GM19193 (cell line): ENCODE results near the gene CDH24.

Experiments
- POLR2A ChIP-seq: IDR thresholded peaks from 4 replicates; pipeline ENCODE4 v1.6.1; 2011; ENCODE audit not compliant: insufficient read depth, insufficient read length; ENCODE audit errors: extremely low read depth

Gene CDH24

GRCh38 chr14:23058654-23059504 lies 1.6 kb upstream of the CDH24 start:
- TF ChIP-seq POLR2A: no peak

DNA sequence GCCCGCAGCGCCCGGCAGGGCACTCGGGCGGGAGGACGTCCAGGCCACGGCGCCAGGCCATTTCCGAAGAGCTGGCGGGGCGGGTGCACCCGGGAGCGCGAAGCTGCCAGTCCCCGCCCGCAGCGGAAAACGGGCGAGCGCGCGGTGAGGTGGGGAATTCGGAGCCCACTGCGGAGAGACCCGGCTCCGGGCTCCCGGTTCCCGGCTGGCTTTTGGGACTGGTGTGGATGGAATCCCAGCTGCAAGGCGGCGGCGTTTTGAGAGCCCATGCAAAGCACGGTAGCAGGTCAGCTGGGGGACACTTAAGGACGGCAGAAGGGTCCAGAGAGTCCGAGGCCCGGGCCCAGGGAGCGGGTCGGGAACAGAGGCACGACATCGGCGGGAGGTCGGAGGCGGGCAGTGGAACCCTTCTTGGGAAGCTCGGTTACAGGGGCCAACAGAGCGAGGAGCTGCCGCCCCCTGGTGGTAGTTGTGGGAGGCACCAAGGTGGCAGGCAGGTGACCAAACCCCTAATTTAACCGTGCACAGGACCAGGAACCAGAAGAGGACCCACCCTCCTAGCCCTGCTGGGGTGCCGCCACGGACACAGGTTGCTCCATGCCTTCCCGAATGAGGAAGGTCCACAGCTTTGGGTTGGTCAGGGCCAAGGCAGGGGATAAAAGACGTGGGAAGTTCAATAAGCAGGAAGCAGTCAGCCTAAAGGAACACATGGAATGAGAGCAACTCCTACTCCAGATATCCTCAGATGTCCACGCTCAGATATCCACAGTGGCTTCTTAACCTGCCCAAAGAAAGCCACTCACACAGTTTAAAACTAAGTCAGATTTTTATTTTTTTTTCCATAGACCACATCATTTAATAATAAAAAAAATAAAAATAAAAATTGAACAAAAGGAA lies 685 bp upstream of the CDH24 start:
- no peak for TF ChIP-seq POLR2A

GRCh38 chr14:23056145-23056955 lies 970 bp downstream of the CDH24 start:
- no peak for TF ChIP-seq POLR2A

DNA sequence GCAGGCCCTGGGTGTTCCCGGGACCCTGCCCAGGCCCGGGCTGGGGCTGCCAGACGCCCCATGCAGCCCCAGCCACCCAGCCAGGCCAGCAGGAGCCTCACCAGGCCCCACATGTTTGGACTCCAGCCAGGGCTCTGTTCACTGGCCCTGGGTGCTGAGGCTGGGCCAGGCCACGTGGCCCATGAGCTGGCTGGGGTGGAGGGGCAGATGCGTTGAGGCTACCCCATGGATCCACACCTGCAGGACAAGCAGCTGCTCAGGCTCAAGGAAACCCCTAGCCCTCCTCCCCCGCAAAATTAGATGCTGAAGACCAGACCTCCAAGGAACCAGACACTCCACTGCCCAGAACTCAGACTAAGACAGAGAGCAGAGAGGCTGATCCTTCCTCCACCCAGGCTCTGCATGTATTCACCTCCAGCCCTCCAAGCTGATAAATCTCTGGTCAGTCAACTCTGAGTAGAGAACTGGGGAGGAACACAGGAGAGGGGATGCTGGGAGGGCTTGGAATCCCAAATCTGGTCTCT lies 1.6 kb downstream of the CDH24 start:
- TF ChIP-seq POLR2A: no peak

DNA sequence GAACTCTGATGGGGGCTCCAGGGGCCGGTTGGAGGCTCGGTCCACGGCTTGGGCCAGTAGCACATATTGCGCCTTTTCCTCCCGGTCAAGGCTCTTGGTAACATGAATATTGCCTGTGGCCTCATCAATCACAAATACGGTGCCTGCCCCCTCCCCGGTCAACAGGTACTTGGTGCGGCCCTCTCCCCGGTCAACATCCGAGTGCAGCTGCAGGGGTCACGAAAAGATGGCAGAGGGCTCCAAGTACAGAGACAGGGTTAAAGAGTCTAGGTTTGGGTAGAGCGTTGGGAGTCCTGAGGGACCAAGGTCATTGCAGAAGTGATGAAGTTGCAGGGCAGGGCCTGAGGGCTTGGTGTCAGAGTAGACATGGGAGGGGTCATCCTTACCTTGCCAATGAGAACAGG lies 2.2 kb downstream of the CDH24 start:
- TF ChIP-seq POLR2A: no peak

- TF ChIP-seq POLR2A: no peak
Measured at GRCh38 chr14:23054000-23054811, 3.1 kb downstream of the CDH24 start.

GRCh38 chr14:23053426-23053825 lies 3.9 kb downstream of the CDH24 start:
- TF ChIP-seq POLR2A: no peak

- no peak for TF ChIP-seq POLR2A
Measured at GRCh38 chr14:23052671-23053070, 4.6 kb downstream of the CDH24 start.

DNA sequence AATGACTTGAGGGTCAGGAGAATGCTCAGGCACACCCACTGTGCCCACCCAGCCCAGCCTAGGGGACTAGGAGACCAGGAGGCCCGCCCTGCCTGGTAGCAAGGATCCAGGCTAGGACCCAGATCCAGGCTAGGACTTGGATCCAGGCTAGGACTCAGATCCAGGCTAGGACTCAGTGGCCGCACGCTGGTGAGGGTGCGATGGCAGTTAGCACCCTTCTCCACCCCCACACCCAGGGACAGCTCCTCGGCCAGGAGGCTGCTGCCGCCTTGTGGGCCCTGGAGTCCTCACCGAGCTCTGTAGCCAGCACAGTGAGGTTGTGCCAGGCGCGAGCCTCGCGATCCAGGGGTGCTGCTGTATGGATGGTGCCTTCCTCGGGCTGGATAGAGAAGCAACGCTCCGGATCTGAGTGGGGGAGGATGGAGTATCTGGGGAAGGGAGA lies 5.1 kb downstream of the CDH24 start:
- TF ChIP-seq POLR2A: no peak

DNA sequence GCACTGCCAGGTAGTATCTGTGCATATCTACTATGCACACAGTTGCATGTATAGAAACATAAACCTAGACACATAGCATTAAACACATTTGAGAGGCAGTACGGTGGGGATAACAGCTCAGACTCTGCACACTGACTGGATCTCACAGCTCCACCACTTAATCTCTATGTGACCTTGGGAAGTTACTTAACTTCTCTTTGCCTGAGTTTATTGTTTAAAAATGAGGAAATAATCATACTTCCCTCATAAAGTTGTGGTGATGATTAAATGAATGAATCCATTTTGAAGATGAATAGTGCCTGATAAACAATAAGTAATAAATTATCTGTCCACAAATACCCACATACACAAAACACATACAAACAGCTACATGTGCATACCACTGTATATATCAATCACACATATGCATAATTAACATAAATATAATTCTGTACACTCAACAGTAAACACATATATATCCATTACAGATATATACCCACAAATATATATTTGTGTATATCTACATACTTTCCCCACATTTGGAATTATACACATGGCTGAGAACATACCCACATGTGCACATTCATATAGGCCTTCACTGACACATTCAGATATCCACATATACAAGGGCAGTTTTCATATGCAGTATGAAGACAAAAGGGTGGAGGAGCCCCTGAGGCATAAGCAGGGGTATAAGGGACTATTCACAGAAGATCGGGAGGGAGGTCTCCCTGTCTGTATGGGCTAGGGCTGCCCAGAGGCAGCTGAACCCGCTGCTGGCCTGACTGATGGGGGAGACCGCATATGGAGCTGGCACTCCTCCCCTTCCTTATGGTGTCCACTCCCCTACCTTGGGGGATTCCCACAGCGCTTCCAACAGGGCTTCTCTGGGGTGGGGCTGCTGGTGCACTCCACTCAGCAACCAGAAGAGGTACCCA lies 5.9 kb downstream of the CDH24 start:
- no peak for TF ChIP-seq POLR2A

GRCh38 chr14:23049011-23049410 lies 8.3 kb downstream of the CDH24 start:
- TF ChIP-seq POLR2A: no peak

GRCh38 chr14:23047751-23048693 lies 9.3 kb downstream of the CDH24 start:
- no peak for TF ChIP-seq POLR2A

- no peak for TF ChIP-seq POLR2A
Measured at GRCh38 chr14:23047034-23047634, 10.2 kb downstream of the CDH24 start.
